GM18520 (cell line): ENCODE results near the gene CHCHD3.

ENCODE experiments used
- ATAC-seq: cut with Tn5 transposase; IDR thresholded peaks from one replicate; pipeline ENCODE4 v1.9.1; 2021; ENCODE audit not compliant: unreplicated experiment

The CHCHD3 gene

GRCh38 chr7:132830941-132831340 is 250.9 kb downstream of the CHCHD3 start:
- ATAC-seq = no peak

DNA sequence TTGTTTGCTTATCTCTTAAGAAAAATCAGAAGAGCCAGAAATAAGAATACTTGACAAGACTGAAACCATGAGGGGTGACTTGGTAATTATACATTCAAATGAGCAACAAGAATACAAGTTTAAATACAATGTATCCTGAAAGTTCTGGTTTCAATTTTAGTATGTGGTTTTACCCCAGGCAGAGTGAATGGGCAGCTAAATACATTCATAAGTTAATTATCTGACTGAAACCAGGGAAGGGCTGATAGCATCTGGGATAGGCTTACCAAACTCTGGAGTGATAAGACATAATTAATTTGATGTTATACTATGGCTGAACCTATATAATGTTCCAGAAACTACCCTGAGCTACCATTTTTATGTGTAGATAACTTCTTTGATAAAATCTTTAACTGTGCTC is 253.4 kb downstream of the CHCHD3 start:
- ATAC-seq = no peak

DNA sequence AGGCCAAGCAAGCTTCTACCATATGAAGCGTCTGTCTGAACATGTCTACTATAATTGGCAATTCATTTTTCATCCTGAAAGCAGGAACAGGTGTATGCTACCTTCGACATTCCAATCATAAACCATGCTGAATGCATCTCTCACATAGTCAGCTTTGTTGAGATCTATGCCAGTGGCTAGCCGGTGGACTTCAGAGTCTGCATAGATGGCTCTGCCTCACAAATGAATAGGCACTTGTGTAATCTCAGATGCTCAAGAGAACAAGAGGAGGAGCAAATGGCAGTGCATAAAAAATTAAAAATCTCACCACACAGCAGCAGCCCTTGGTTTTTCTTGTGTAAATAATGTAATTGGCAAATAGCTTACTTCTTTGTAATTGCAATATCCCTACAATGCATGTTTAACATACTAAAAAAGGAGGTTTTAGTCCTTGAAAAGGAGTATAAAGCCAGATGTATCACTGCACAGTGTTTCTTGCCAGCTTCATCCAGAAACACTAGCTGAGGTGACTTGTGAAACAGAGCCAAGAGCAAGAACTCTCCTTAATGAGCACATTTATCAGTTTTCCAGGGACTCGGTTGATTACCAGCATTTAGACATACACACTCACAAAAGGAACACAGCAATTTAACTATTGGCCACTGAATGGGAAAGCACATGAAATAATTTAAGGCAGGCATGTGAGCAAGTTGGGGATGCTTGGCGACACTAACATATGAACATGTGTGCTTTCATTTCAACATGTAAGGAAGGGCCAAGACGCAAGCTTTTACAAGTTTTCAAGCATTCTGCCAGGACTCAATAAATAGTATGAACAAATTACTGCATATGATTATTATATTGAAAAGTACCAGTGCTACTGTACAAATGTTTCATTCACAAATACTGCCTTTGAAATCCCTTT is 255.7 kb downstream of the CHCHD3 start:
- no peak for ATAC-seq

DNA sequence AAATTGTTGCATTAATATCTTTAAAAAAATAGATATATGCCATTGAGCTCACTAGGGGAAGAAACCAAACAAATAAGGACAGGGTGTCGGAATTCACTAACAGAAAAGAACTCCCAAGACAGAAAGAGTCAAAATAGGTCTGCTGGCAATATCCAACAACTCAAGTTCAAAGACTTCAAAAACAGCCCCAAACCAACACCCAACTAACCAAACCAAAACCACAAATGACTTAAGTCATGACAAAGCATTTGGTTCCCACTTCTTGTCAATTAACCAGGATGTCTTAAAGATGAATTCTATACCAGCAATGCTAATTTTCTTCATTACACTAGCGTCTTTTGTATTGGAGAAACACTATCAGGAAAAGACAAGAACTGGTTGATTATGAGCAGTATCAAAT is 256.7 kb downstream of the CHCHD3 start:
- no peak for ATAC-seq

GRCh38 chr7:132819648-132820047 is 262.2 kb downstream of the CHCHD3 start:
- ATAC-seq = no peak

- no peak for ATAC-seq
Measured at GRCh38 chr7:132817949-132818348, 263.9 kb downstream of the CHCHD3 start.

GRCh38 chr7:132815696-132816311 is 266.1 kb downstream of the CHCHD3 start:
- no peak for ATAC-seq

GRCh38 chr7:132815130-132815529 is 266.8 kb downstream of the CHCHD3 start:
- ATAC-seq = no peak

- ATAC-seq = no peak
Measured at GRCh38 chr7:132810561-132810960, 271.3 kb downstream of the CHCHD3 start.

GRCh38 chr7:132806834-132807233 is 275.1 kb downstream of the CHCHD3 start:
- ATAC-seq = no peak

- no peak for ATAC-seq
Measured at GRCh38 chr7:132805766-132806165, 276.1 kb downstream of the CHCHD3 start.

DNA sequence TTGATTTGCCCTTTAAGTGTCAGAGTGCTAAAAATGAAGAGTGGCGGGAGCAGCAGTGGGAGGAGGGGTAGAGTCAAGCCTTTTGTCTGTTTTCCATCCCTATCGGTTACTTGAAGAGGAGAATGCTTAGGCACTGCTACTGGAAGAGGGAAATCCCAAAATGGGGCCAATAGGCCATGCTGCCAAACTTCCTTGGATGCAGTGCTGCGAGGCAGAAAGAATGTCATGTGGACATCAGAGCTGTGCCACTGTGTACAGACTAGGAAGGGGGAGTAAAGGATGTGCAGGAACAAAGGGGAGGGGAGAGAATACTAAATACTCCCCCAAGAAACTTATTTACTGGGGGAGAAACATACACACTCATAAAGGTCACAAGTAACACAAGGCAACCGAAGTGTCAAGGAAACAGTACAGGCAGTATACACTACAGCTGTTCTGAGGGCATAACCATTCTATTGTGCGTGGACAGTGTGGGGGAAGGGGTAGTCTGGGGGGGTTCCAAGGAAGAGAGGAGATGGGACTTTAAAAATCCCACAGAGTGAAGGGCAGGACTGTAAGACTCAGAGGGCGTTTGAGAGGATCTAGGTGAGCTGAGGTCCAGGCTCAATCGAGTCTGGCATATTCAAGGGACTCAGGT is 276.9 kb downstream of the CHCHD3 start:
- no peak for ATAC-seq

- no peak for ATAC-seq
Measured at GRCh38 chr7:132800522-132800921, 281.4 kb downstream of the CHCHD3 start.

- ATAC-seq = no peak
Measured at GRCh38 chr7:132799081-132799413, 282.8 kb downstream of the CHCHD3 start.

- no peak for ATAC-seq
Measured at GRCh38 chr7:132797152-132797551, 284.7 kb downstream of the CHCHD3 start.

- ATAC-seq = no peak
Measured at GRCh38 chr7:132793474-132793873, 288.4 kb downstream of the CHCHD3 start.

- ATAC-seq = no peak
Measured at GRCh38 chr7:132791036-132791435, 290.9 kb downstream of the CHCHD3 start.

GRCh38 chr7:132790104-132790503 is 291.8 kb downstream of the CHCHD3 start:
- ATAC-seq = no peak

DNA sequence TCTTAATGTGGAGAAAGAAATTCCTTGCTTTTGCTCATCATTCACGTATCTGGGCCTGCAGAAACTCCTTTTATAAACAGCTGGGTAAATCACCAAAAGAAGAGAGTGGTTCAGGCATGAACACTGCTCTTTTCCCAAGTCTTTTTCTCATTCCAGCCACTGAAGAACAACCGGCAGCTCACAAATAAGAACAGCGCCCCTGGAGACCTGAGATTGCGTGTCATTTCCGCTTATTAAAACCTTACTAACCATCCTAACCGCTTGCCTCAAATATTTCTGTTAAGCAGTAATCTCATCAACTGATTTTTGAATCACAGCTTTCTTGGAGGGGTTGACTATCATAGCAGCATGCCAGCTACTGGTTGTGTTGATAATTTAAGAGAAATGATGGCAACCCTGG is 292.6 kb downstream of the CHCHD3 start:
- no peak for ATAC-seq

GRCh38 chr7:132785870-132786269 is 296.0 kb downstream of the CHCHD3 start:
- ATAC-seq = no peak

DNA sequence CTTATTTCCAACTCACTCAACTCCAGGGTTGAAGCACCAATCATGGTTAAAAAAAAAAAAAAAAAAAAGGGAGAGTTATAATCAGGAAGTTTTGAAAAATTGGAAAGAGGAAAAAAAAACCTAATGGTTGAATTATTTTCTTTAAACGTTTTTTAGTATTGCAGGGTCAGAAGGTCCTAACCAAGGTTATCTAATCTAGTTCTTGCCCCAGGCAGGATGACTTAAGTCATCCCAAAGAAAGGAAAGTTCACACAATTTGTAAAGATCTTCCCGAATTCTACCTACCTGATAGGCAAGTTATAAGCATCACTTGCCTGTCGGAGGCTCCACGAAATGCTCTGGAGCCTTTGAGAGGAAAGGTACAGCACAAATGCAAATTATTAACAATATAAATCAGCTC is 297.5 kb downstream of the CHCHD3 start:
- ATAC-seq = no peak

GRCh38 chr7:132783824-132784223 is 298.1 kb downstream of the CHCHD3 start:
- no peak for ATAC-seq
